HEK293 (cell line): ENCODE data around the gene KCNJ2.
A peak's percentile ranks its signal among the peaks of the same experiment; 100 is the strongest.

ENCODE experiments used
- CTCF ChIA-PET: fragments of 350-600 bp; formaldehyde crosslinking; extraction: SDS; loops from one replicate; lab custom pipeline; 2021; ENCODE audit warnings: antibody characterized with exemption; lab: Yijun Ruan, JAX
- POLR2A ChIA-PET: fragments of 300-600 bp; formaldehyde crosslinking; extraction: SDS; loops from one replicate; lab custom pipeline; 2020; ENCODE audit warnings: antibody characterized with exemption, inconsistent platforms; lab: Yijun Ruan, JAX
- H3K27ac ChIP-seq: fragments of 200-500 bp; sonication (Bioruptor generic); 2 replicates; pipeline ENCODE4 v1.5.1; 2014; ENCODE audit warnings: low read depth, low read length, control low read depth, inconsistent platforms; ENCODE audit errors: extremely low read depth
- H3K36me3 ChIP-seq, 2 experiments: fragments of 200-500 bp in 1 of 2; sonication (Bioruptor generic) in 1 of 2; 1 replicate in 1 of 2; 2 replicates in 1 of 2; pipeline ENCODE4 v1.5.1; 2014 to 2017; ENCODE audit warnings: inconsistent platforms in 2 of 2, low read length in 2 of 2; ENCODE audit not compliant: control insufficient read depth in 2 of 2, insufficient read depth in 1 of 2
- H3K4me1 ChIP-seq: fragments of 200-500 bp; sonication (Bioruptor generic); 2 replicates; pipeline ENCODE4 v1.5.1; 2014; ENCODE audit warnings: mild to moderate bottlenecking, low read length, inconsistent platforms; ENCODE audit not compliant: control insufficient read depth, insufficient read depth
- H3K4me3 ChIP-seq: 2 replicates; pipeline ENCODE4 v1.5.1; 2011; ENCODE audit warnings: low read depth, mild to moderate bottlenecking, control low read depth, low read length, moderate library complexity
- H3K9me3 ChIP-seq: fragments of 200-500 bp; sonication (Bioruptor generic); 2 replicates; pipeline ENCODE4 v1.5.1; 2014; ENCODE audit warnings: low read depth, low read length, inconsistent platforms; ENCODE audit not compliant: control insufficient read depth, insufficient read depth
- EGR2 ChIP-seq: fragments of 450-650 bp; formaldehyde crosslinking; IDR thresholded peaks from 2 replicates; pipeline ENCODE4 v1.5.1; 2016; ENCODE audit warnings: low read depth, missing biosample characterization, missing genetic modification characterization
- ELK4 ChIP-seq: IDR thresholded peaks from 2 replicates; pipeline ENCODE4 v1.6.1; 2011; ENCODE audit warnings: mild to moderate bottlenecking, low read depth, low read length, borderline replicate concordance
- GFI1B ChIP-seq: fragments of 450-650 bp; formaldehyde crosslinking; IDR thresholded peaks from 2 replicates; pipeline ENCODE4 v1.5.1; 2016; ENCODE audit warnings: missing biosample characterization, missing genetic modification characterization
- INSM2 ChIP-seq: fragments of 450-650 bp; formaldehyde crosslinking; IDR thresholded peaks from 2 replicates; pipeline ENCODE4 v1.5.1; 2016; ENCODE audit warnings: missing biosample characterization, missing genetic modification characterization
- KLF17 ChIP-seq: fragments of 450-650 bp; formaldehyde crosslinking; IDR thresholded peaks from 2 replicates; pipeline ENCODE4 v1.5.1; 2016; ENCODE audit warnings: missing biosample characterization, missing genetic modification characterization
- REST ChIP-seq: fragments of 450-650 bp; formaldehyde crosslinking; IDR thresholded peaks from 2 replicates; pipeline ENCODE4 v1.5.1; 2016; ENCODE audit warnings: missing biosample characterization, missing genetic modification characterization
- SCRT1 ChIP-seq: fragments of 450-650 bp; formaldehyde crosslinking; IDR thresholded peaks from 2 replicates; pipeline ENCODE4 v1.5.1; 2016; ENCODE audit warnings: missing biosample characterization, missing genetic modification characterization, borderline replicate concordance
- SCRT2 ChIP-seq: fragments of 450-650 bp; formaldehyde crosslinking; IDR thresholded peaks from 2 replicates; pipeline ENCODE4 v1.5.1; 2016; ENCODE audit warnings: missing biosample characterization, missing genetic modification characterization
- ZBTB1 ChIP-seq: fragments of 450-650 bp; formaldehyde crosslinking; IDR thresholded peaks from 2 replicates; pipeline ENCODE4 v1.5.1; 2016; ENCODE audit warnings: missing biosample characterization, missing genetic modification characterization
- ZBTB48 ChIP-seq: fragments of 450-650 bp; formaldehyde crosslinking; IDR thresholded peaks from 2 replicates; pipeline ENCODE4 v1.5.1; 2016; ENCODE audit warnings: missing biosample characterization, missing genetic modification characterization
- ZNF157 ChIP-seq: fragments of 450-650 bp; formaldehyde crosslinking; IDR thresholded peaks from 2 replicates; pipeline ENCODE4 v1.5.1; 2016; ENCODE audit warnings: missing biosample characterization, missing genetic modification characterization
- ZNF214 ChIP-seq: fragments of 450-650 bp; formaldehyde crosslinking; IDR thresholded peaks from 2 replicates; pipeline ENCODE4 v1.5.1; 2017; ENCODE audit warnings: missing biosample characterization, mild to moderate bottlenecking, missing genetic modification characterization, borderline replicate concordance
- ZNF362 ChIP-seq: fragments of 450-650 bp; formaldehyde crosslinking; IDR thresholded peaks from 2 replicates; pipeline ENCODE4 v1.5.1; 2016; ENCODE audit warnings: missing biosample characterization, missing genetic modification characterization
- ZNF423 ChIP-seq: fragments of 450-650 bp; formaldehyde crosslinking; IDR thresholded peaks from 2 replicates; pipeline ENCODE4 v1.5.1; 2016; ENCODE audit warnings: missing biosample characterization, missing genetic modification characterization
- ZNF488 ChIP-seq: fragments of 450-650 bp; formaldehyde crosslinking; IDR thresholded peaks from 2 replicates; pipeline ENCODE4 v1.5.1; 2016; ENCODE audit warnings: missing biosample characterization, missing genetic modification characterization
- ZNF645 ChIP-seq: fragments of 450-650 bp; formaldehyde crosslinking; IDR thresholded peaks from 2 replicates; pipeline ENCODE4; 2016; ENCODE audit warnings: missing biosample characterization, missing genetic modification characterization
- ZNF654 ChIP-seq: fragments of 450-650 bp; formaldehyde crosslinking; IDR thresholded peaks from 2 replicates; pipeline ENCODE4 v1.5.1; 2016; ENCODE audit warnings: low read depth, missing biosample characterization, missing genetic modification characterization
- ZNF704 ChIP-seq: fragments of 450-650 bp; formaldehyde crosslinking; IDR thresholded peaks from 2 replicates; pipeline ENCODE4 v1.5.1; 2016; ENCODE audit warnings: missing biosample characterization, missing genetic modification characterization
- ZNF843 ChIP-seq: fragments of 450-650 bp; formaldehyde crosslinking; IDR thresholded peaks from 2 replicates; pipeline ENCODE4 v1.5.1; 2016; ENCODE audit warnings: missing biosample characterization, missing genetic modification characterization

Gene KCNJ2

GRCh38 chr17:70138291-70138865 is 31.0 kb upstream of the KCNJ2 start (continued):
- no peak for TF ChIP-seq ZNF654 (tag by site-specific recombination)
- no peak for TF ChIP-seq ZNF843 (tag by site-specific recombination)
- TF ChIP-seq GFI1B (tag by site-specific recombination), result no peak
- TF ChIP-seq REST (tag by site-specific recombination), result no peak
- TF ChIP-seq ELK4, result no peak
- TF ChIP-seq SCRT1 (tag by site-specific recombination), result peak; percentile 81
- TF ChIP-seq ZNF704, result no peak
- TF ChIP-seq INSM2, result no peak
- TF ChIP-seq, all 188 proteins: peak for 5

- no peak overlapping the region for H3K4me3 ChIP-seq
- H3K4me1 ChIP-seq, result peaks cover 16% of the 10 kb centered on the region
- no peak for TF ChIP-seq ZBTB48
- TF ChIP-seq SCRT1 (tag by site-specific recombination), result peak; percentile 86
- no peak for TF ChIP-seq ZNF645 (tag by site-specific recombination)
- TF ChIP-seq EGR2 (tag by site-specific recombination), result no peak
- TF ChIP-seq KLF17 (tag by site-specific recombination), result no peak
- no peak for TF ChIP-seq ZNF157 (tag by site-specific recombination)
- peak; percentile 91 for TF ChIP-seq SCRT2
- no peak for TF ChIP-seq ZBTB1 (tag by site-specific recombination)
- no peak for TF ChIP-seq ZNF423 (tag by site-specific recombination)
- no peak for TF ChIP-seq ZNF214 (tag by site-specific recombination)
- TF ChIP-seq ZNF362, result 0 out of 2 replicates have a peak, but pooled peaks have one; percentile 20
- TF ChIP-seq ZNF488, result no peak
- ChIA-PET POLR2A (no interaction called here), CTCF (interaction anchor here (0.6 to 1.0 kb wide), 3 partner anchors 16 to 413 kb away, joined by 3 to 4 read pairs (median 3); no protein-coding TSS in a partner anchor)
- H3K36me3 ChIP-seq, result no peaks in the 10 kb centered on the region
- H3K9me3 ChIP-seq, result no peaks in the 10 kb centered on the region
- no peak overlapping the region for H3K27ac ChIP-seq
Observed at GRCh38 chr17:70139449-70139993, 29.8 kb upstream of the KCNJ2 start.
